GM19099 (cell line): ENCODE results near the gene HSD3B7.

Experiments
- POLR2A ChIP-seq: IDR thresholded peaks from 3 replicates; pipeline ENCODE4 v1.6.1; 2011; ENCODE audit warnings: low read depth; ENCODE audit not compliant: insufficient read length; ENCODE audit errors: extremely low read depth

The HSD3B7 gene

DNA sequence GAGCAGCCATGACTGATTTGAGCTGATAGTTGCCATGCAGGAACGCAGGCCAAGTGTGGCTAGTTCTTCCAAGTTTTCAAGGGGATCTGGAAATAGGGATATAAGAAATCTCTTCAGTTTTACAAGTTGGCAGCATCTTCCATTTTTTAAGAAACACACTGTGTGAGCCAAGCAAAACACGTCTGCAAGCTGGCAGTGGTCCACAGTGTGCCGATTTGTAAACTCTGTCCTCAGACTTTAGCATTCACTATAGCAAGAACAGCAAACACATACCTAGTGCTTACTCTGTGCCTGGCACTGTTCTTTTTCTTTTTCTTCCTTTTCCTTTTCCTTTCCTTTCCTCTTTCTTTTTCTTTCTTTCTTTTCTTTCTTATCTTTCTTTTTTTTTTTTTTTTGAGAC lies 33.3 kb upstream of the HSD3B7 start:
- TF ChIP-seq POLR2A = no peak

- TF ChIP-seq POLR2A = no peak
Observed at GRCh38 chr16:30953111-30953510, 31.9 kb upstream of the HSD3B7 start.

DNA sequence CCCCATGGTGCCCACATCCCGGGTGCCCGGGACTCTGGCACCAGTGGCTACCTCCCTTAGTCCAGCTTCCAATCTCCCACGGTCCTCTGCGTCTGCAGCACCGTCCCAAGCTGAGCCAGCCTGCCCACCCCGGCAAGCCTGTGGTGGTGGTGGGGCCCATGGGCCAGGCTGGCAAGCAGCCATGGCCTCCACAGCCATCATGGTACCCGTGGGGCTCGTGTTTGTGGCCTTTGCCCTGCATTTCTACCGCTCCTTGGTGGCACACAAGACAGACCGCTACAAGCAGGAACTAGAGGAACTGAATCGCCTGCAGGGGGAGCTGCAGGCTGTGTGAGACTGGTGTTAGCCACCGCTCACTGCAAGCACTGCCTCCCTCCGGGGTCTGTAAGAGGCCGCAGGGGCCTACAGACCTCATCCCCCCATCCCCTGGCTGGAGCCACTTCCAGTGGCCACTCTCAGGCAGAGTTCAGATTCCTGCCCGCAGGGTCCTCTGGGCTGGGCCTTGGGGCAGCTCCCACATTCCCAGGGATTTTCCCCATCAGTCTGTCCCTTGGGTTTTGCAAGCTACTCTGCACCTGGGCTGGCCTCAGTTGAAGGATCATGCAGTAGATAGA lies 31.4 kb upstream of the HSD3B7 start:
- TF ChIP-seq POLR2A = peak; percentile 26

DNA sequence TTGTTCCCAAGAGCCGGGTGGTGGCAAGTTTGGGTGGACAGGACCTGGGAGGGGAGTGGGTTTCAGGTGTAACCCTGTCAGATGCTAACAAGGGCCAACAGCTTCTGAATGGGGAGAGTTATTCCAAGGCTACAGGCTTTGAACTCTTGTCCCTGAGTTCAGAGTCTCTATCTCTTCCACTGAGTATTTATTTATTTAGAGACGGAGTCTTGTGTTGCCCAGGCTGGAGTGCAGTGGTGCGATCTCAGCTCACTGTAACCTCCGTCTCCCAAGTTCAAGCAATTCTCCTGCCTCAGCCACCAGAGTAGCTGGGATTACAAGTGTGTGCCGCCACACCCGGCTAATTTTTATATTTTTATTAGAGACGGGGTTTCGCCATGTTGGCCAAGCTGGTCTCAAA lies 30.0 kb upstream of the HSD3B7 start:
- TF ChIP-seq POLR2A = no peak

GRCh38 chr16:30956601-30957455 lies 28.2 kb upstream of the HSD3B7 start:
- no peak for TF ChIP-seq POLR2A

- TF ChIP-seq POLR2A = peak; percentile 63
Observed at GRCh38 chr16:30957456-30958174, 27.4 kb upstream of the HSD3B7 start, which contains the start of gene SETD1A. Gene SETD1A (plus strand): TSS chr16:30957754. CDS start chr16:30958732, 978 bp downstream.

DNA sequence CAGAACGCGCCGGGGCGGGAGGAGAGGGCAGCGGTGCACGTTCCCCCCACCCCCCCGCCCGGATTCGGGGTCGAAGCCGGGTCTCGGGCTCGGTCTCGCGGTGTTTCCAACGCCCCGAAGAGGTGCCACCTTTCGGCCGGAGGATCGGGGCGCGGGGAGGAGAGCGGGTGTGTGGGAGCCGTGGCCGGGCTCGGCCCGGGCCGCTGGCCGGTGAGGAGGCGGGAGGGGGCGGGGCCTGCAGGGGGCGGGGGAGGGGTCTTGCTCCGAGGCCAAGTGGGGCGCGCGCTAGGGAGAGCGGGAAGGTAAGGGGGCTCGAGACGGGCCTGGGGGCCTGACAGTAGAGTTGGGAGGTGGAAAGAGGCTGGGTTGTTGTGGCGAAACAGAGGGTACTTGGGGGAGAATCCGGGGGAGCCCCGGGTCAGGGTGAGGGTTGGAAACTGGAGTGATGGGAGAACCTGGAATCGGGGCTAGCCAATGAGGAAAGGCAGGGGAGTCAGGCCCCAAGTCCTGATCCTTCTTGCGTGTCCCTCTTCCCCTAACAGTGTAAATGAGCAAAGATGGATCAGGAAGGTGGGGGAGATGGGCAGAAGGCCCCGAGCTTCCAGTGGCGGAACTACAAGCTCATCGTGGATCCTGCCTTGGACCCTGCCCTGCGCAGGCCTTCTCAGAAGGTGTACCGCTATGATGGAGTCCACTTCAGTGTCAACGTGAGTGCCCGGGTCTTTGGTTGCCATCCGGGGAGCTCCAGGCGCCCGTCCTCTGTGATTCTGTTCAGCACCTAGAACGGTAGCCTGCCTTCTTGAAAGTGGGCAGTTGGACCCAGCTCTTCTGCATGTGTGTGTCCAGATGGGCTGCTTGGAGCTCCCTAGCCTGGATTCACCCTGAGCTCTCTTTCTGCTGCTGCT lies 26.6 kb upstream of the HSD3B7 start:
- TF ChIP-seq POLR2A = no peak

- no peak for TF ChIP-seq POLR2A
Observed at GRCh38 chr16:30961384-30961783, 23.6 kb upstream of the HSD3B7 start.

DNA sequence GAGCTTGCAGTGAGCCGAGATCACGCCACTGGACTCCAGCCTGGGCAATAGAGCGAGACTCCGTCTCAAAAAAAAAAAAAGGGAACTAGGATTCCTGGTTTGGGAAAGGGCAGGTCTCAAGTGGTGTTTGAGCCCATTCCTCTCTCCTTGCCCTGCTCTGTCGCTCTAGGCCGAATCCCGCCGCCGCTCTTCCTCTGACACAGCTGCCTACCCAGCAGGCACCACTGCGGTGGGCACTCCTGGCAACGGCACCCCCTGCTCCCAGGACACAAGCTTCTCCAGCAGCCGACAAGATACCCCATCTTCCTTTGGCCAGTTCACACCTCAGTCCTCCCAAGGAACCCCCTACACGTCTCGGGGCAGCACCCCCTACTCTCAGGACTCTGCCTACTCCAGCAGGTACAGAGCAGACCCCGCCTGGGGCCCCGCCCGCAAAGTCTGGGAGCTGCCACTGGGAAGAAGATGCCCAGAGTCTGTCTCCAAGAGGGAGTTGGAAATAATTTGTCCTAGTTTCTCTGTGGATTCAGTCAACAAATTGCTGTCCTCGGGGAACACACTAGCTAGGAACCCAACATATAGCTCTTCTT lies 21.0 kb upstream of the HSD3B7 start:
- no peak for TF ChIP-seq POLR2A

DNA sequence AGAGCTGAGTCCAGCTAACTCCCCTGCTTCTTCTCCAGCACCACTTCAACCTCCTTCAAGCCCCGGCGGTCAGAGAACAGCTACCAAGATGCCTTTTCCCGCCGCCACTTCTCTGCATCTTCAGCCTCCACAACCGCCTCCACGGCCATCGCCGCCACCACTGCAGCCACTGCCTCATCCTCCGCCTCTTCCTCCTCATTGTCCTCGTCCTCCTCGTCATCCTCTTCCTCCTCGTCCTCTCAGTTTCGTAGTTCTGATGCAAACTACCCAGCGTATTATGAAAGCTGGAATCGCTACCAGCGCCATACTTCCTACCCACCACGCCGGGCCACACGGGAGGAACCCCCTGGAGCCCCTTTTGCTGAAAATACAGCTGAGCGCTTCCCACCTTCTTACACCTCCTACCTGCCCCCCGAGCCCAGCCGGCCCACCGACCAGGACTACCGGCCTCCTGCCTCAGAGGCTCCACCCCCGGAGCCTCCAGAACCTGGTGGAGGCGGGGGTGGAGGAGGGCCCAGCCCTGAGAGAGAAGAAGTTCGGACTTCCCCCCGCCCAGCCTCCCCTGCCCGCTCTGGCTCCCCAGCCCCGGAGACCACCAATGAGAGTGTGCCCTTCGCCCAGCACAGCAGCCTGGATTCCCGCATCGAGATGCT lies 20.3 kb upstream of the HSD3B7 start:
- TF ChIP-seq POLR2A = no peak

GRCh38 chr16:30965436-30965835 lies 19.6 kb upstream of the HSD3B7 start:
- TF ChIP-seq POLR2A = no peak

DNA sequence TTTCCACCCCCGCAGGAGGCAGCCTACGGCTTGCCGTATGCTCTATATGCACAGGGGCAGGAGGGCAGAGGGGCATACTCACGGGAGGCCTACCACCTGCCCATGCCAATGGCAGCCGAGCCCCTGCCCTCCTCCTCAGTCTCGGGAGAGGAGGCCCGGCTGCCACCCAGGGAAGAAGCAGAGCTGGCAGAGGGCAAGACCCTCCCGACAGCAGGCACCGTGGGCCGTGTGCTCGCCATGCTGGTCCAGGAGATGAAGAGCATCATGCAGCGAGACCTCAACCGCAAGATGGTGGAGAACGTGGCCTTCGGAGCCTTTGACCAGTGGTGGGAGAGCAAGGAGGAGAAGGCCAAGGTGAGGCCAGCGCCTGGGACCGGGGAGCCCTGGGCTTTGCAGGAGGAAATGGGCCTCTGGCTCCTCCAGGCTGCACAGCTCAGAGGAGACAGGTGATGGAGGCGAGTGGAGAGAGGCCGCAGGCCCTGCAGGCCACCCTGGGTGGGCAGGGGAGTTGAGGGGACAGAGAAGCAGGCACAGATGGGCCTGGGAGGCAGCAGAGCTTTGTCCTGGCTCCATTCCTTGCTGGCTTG lies 18.9 kb upstream of the HSD3B7 start:
- no peak for TF ChIP-seq POLR2A

GRCh38 chr16:30967795-30968194 lies 17.2 kb upstream of the HSD3B7 start:
- TF ChIP-seq POLR2A = no peak

DNA sequence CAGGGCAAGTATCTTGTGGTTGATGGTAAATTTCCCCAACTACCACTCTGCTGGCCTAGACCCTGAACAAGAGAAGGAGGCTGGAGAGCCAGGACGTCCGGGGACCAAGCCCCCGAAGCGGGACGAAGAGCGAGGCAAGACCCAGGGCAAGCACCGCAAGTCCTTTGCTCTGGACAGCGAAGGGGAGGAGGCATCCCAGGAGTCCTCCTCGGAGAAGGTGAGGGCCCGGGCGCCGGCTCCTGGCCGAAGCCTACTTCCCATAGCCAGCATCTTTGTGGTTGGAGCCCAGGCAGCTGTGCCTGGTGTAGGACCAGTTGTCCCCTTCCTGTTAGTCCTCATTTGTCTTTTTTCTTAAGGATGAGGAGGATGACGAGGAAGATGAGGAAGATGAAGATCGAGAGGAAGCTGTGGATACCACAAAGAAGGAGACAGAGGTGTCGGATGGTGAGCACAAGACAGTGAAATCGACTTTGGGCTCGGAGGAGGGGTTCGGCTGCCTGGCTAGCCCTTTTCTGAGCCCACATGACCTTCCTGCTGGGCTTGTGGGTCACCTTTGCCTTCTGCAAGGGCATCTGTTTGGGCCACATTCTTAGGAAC lies 15.7 kb upstream of the HSD3B7 start:
- no peak for TF ChIP-seq POLR2A

DNA sequence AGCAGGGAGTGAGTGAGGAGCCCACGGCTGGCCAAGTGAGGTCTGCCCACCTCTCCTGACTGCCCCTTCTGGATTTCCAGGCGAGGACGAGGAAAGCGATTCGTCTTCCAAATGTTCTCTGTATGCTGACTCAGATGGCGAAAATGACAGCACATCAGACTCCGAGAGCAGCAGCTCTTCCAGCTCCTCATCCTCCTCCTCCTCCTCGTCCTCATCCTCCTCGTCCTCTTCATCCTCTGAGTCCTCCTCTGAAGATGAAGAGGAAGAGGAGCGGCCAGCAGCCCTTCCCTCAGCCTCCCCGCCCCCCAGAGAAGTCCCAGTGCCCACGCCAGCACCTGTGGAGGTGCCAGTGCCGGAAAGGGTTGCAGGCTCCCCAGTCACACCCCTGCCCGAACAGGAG lies 13.7 kb upstream of the HSD3B7 start:
- TF ChIP-seq POLR2A = no peak
